SH-SY5Y (cell line): ENCODE data around the gene EIF4G1.

Experiments
- GATA2 ChIP-seq: IDR thresholded peaks from 2 replicates; pipeline ENCODE4 v1.6.1; 2011; ENCODE audit warnings: mild to moderate bottlenecking, low read depth, low read length
- GATA3 ChIP-seq: IDR thresholded peaks from 2 replicates; pipeline ENCODE4 v1.6.1; 2011; ENCODE audit warnings: low read depth, mild to moderate bottlenecking, low read length, moderate library complexity

The EIF4G1 gene

GRCh38 chr3:184320104-184320445, 5.7 kb downstream of the EIF4G1 start:
- TF ChIP-seq GATA3, result no peak
- TF ChIP-seq GATA2, result no peak

- TF ChIP-seq GATA3, result no peak
- no peak for TF ChIP-seq GATA2
Observed at GRCh38 chr3:184321666-184322065, 7.3 kb downstream of the EIF4G1 start.

DNA sequence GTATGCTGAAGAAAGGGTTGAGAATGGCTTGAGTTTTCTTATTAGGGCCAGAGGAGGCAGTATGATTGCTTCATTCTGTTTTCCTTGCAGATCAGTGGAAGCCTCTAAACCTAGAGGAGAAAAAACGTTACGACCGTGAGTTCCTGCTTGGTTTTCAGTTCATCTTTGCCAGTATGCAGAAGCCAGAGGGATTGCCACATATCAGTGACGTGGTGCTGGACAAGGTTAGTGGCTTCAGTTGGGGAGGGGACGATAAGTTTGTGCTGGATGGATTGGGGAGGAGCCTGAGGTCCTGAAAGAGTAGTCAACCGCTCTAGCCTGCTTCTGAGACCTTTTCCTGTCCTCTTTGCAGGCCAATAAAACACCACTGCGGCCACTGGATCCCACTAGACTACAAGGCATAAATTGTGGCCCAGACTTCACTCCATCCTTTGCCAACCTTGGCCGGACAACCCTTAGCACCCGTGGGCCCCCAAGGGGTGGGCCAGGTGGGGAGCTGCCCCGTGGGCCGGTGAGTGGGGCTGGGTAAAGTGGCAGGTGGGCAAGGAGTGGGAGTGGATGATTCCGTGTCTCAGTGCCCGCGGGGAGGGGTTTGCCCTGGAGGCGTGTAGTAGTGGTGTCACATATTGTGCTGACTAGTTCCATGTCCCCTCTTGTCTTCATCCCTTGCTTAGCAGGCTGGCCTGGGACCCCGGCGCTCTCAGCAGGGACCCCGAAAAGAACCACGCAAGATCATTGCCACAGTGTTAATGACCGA, 8.5 kb downstream of the EIF4G1 start:
- TF ChIP-seq GATA2 (no peak), GATA3 (no peak)

DNA sequence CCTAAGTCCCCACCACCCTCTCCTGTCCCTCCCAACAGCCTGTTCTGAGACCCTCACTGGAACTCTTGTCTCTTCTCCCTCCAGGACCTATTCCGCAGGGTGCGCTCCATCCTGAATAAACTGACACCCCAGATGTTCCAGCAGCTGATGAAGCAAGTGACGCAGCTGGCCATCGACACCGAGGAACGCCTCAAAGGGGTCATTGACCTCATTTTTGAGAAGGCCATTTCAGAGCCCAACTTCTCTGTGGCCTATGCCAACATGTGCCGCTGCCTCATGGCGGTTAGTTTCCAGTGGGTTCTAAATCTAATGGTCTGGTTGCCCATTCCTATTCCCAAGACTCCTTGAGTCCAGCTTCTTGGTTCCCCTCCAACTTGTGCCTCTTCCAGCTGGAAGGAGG, 9.3 kb downstream of the EIF4G1 start:
- no peak for TF ChIP-seq GATA3
- TF ChIP-seq GATA2, result no peak

DNA sequence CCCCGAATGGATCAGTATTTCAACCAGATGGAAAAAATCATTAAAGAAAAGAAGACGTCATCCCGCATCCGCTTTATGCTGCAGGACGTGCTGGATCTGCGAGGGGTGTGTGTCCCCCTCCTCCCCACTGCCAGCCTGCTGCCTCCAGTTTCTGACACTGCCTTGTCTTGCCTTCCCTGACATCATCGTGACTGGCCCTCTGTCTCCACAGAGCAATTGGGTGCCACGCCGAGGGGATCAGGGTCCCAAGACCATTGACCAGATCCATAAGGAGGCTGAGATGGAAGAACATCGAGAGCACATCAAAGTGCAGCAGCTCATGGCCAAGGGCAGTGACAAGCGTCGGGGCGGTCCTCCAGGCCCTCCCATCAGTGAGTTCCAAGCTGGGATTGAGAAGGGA, 10.9 kb downstream of the EIF4G1 start:
- no peak for TF ChIP-seq GATA3
- no peak for TF ChIP-seq GATA2

DNA sequence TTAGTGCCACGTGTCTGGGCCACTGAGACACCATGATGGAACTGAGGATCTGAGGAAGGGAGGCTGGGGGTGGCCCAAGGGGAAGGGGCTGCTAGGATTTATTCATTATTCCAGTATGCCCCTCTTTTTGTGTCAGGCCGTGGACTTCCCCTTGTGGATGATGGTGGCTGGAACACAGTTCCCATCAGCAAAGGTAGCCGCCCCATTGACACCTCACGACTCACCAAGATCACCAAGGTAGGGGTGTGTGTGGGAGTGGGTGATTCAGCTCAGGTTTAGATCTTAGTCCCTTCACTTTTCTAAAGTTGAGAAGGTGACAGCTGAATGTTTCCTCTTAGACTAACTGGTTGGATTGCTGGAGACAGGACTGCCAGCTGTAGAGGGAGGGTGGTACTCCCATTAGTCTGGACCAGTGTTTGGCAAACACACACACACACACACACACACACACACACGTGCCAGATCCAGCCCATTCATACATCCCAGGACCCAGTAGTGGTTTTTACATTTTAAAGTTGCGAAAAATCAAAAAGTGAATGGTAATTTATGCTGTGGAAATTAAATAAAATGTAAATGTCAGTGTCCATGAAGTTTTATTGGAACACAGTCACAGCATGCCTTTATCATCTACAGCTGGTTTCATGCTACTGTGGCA, 11.4 kb downstream of the EIF4G1 start:
- TF ChIP-seq GATA2 (no peak), GATA3 (no peak)

- TF ChIP-seq GATA3, result no peak
- no peak for TF ChIP-seq GATA2
Observed at GRCh38 chr3:184327171-184327570, 12.8 kb downstream of the EIF4G1 start.

GRCh38 chr3:184328516-184328915, 14.1 kb downstream of the EIF4G1 start:
- TF ChIP-seq GATA2 (no peak), GATA3 (no peak)

- TF ChIP-seq GATA3, result no peak
- no peak for TF ChIP-seq GATA2
Observed at GRCh38 chr3:184332370-184333090, 18.1 kb downstream of the EIF4G1 start.

GRCh38 chr3:184333190-184333589, 18.8 kb downstream of the EIF4G1 start:
- TF ChIP-seq GATA3 (no peak), GATA2 (no peak)

GRCh38 chr3:184333700-184334099, 19.3 kb downstream of the EIF4G1 start:
- TF ChIP-seq GATA2 (no peak), GATA3 (no peak)

GRCh38 chr3:184334470-184335158, 20.2 kb downstream of the EIF4G1 start:
- TF ChIP-seq GATA2, result no peak
- TF ChIP-seq GATA3, result no peak

GRCh38 chr3:184335291-184335660, 20.9 kb downstream of the EIF4G1 start:
- TF ChIP-seq GATA2, result no peak
- no peak for TF ChIP-seq GATA3

DNA sequence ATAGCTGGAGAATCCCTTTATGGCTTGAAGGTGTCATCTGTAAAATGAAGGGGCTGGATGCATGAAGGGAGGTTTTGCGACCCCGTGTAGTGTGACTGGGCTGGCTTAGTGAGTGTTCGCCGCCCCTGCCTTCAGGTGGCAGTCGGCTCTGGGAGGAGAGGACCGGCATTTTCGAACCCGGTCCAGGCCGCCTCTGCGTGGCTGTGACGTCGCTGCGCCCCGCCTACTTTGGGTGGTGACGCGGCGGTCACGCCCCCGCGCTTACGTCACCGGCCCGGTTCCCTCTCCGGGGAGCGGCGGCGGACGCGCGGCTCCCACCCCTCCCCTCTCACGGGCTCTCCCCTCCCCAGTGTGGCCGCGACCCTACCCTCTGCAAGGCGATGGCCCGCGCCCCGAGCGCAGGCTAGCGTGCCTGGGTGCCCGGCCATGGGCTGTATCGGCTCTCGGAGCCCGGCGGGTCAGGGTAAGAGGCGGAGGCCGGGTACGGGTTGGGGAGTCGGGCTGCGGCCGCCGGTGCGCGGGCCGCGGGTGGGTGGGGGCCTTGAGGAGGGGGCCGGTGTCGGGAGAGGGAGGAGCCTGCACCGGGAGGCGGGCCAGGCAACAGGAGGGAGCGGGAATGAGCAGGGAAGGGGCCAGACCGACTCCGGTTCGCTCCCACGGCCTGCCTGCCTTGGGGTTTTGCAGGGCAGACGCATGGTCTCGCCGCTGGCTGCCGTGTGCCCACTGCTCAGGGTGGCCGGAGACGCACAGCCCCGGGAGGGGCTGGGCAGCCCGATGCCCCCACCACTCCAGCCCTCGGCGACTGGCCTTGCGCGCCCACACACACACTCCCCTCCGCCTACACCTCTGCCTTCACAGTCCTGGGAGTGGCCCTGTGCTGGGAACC, 21.5 kb downstream of the EIF4G1 start:
- TF ChIP-seq GATA2 (no peak), GATA3 (no peak)
